ENCODE data around the gene RNF167.

GRCh38 chr17:4994081-4994595 is 54.1 kb downstream of the RNF167 start:
- TF ChIP-seq CTCF (IDR thresholded peaks at IDR 0.05; ENCODE audit: low read depth, low read length, missing input control) (no peak), TAF1 (conservative IDR thresholded peaks at IDR 0.05) (no peak), ZBTB33 (IDR thresholded peaks at IDR 0.05) (no peak), MAX (IDR thresholded peaks at IDR 0.05) (no peak), JUND (IDR thresholded peaks at IDR 0.05) (no peak), RAD21 (IDR thresholded peaks at IDR 0.05) (no peak), GABPA (IDR thresholded peaks at IDR 0.05 in 1 of 2, conservative IDR thresholded peaks at IDR 0.05 in 1 of 2) (no peak)

Data from liver (tissue), 3 donors.